Keratinocyte (primary cell): Measurements from ENCODE around the gene ZBTB32. TPM values are rescaled to one million over a fixed set of nuclear protein-coding genes. Genes with fewer than 3 reads are reported as not detected.

Source experiments
- DNase-seq: peaks from one replicate; pipeline ENCODE4 v3.0.0-alpha.2; 2011; ENCODE audit warnings: low read depth, missing footprints, low spot score
- FAIRE-seq: peaks from 2 replicates; lab custom pipeline; 2011; peaks lifted over from hg19 to GRCh38; lab: Jason Lieb, UNC
- H2AFZ ChIP-seq: 2 replicates; pipeline ENCODE4 v1.6.0; 2012; ENCODE audit warnings: low read length, control low read depth, inconsistent platforms; ENCODE audit not compliant: control insufficient read depth
- H3K27ac ChIP-seq: 2 replicates; pipeline ENCODE4 v1.5.1; 2011; ENCODE audit warnings: low read length; ENCODE audit not compliant: control insufficient read depth, insufficient read depth
- H3K27me3 ChIP-seq: 3 replicates; pipeline ENCODE4 v1.6.0; 2011; ENCODE audit warnings: low read length; ENCODE audit not compliant: control insufficient read depth, insufficient read depth; ENCODE audit errors: extremely low read depth
- H3K36me3 ChIP-seq, 2 experiments: 2 replicates in 1 of 2; 3 replicates in 1 of 2; pipeline ENCODE4 v1.5.1; 2011; ENCODE audit warnings: low read length in 2 of 2, mild to moderate bottlenecking in 1 of 2; ENCODE audit not compliant: control insufficient read depth in 2 of 2, insufficient read depth in 2 of 2; ENCODE audit errors: extremely low read depth in 1 of 2
- H3K4me1 ChIP-seq: 3 replicates; pipeline ENCODE4 v1.5.1; 2011; ENCODE audit warnings: low read length; ENCODE audit not compliant: control insufficient read depth, insufficient read depth; ENCODE audit errors: extremely low read depth
- H3K4me2 ChIP-seq: 3 replicates; pipeline ENCODE4 v1.6.0; 2011; ENCODE audit warnings: low read depth, low read length; ENCODE audit not compliant: control insufficient read depth, insufficient read depth; ENCODE audit errors: extremely low read depth
- H3K4me3 ChIP-seq, 3 experiments: fragments of 200-600 bp in 1 of 3; sonication (generic) in 1 of 3; 2 replicates in 2 of 3; 3 replicates in 1 of 3; pipeline ENCODE4 v1.5.1; 2011 to 2016; ENCODE audit warnings: low read length in 3 of 3, mild to moderate bottlenecking in 3 of 3, control low read depth in 2 of 3, inconsistent platforms in 1 of 3, low read depth in 1 of 3, mixed read lengths in 1 of 3, mixed run types in 1 of 3, moderate library complexity in 1 of 3; ENCODE audit not compliant: control insufficient read depth in 2 of 3, insufficient read depth in 2 of 3; ENCODE audit errors: extremely low read depth in 1 of 3
- H3K79me2 ChIP-seq: 2 replicates; pipeline ENCODE4 v1.6.0; 2012; ENCODE audit warnings: low read length; ENCODE audit not compliant: control insufficient read depth, insufficient read depth
- H3K9ac ChIP-seq: 3 replicates; pipeline ENCODE4 v1.6.0; 2011; ENCODE audit warnings: low read length; ENCODE audit not compliant: control insufficient read depth, insufficient read depth; ENCODE audit errors: extremely low read depth
- H3K9me1 ChIP-seq: 3 replicates; pipeline ENCODE4 v1.6.0; 2011; ENCODE audit warnings: low read length; ENCODE audit not compliant: control insufficient read depth, insufficient read depth; ENCODE audit errors: extremely low read depth
- H3K9me3 ChIP-seq: 2 replicates; pipeline ENCODE4 v1.5.1; 2012; ENCODE audit warnings: low read depth, low read length; ENCODE audit not compliant: control insufficient read depth
- H4K20me1 ChIP-seq: 3 replicates; pipeline ENCODE4 v1.6.0; 2011; ENCODE audit warnings: low read length; ENCODE audit not compliant: control insufficient read depth, insufficient read depth; ENCODE audit errors: extremely low read depth
- EZH2 ChIP-seq: IDR thresholded peaks from one replicate; pipeline ENCODE4 v1.6.1; 2012; ENCODE audit warnings: inconsistent platforms, mild to moderate bottlenecking, low read length, moderate library complexity
- dilution Hi-C: fragments of 300-500 bp; cut with MboI; formaldehyde crosslinking; loops from one replicate; pipeline ENCODE4 v1.7.0; 2020; ENCODE audit warnings: low sequenced_read_pairs; ENCODE audit not compliant: extremely low pct_ligation_motif_present
- polyA plus RNA-seq, 5 experiments: library from polyadenylated mRNA; depleted of rRNA in 3 of 5; stranded (reverse) in 3 of 5; stranded (forward) in 1 of 5; unstranded in 1 of 5; fragments of >200 nt; gene quantifications; 1 replicate in 1 of 5; 2 replicates in 3 of 5; 3 replicates in 1 of 5; pipeline versions ENCODE4 v1.2.1 to v1.2.3, GENCODE V29; 2011 to 2012; ENCODE audit warnings: missing spikeins in 2 of 5, low read depth in 1 of 5, low replicate concordance in 1 of 5
- TF ChIP-seq, protein P1 (sequence below), 3 experiments: IDR thresholded peaks in 1 of 3; conservative IDR thresholded peaks in 1 of 3; optimal IDR thresholded peaks in 1 of 3; 2 replicates in 2 of 3; 3 replicates in 1 of 3; pipeline versions ENCODE3 to v1.5.1; 2011; ENCODE audit warnings: low read length in 3 of 3, mild to moderate bottlenecking in 3 of 3, moderate library complexity in 2 of 3, control low read depth in 1 of 3, inconsistent platforms in 1 of 3; ENCODE audit not compliant: insufficient read depth in 2 of 3; ENCODE audit errors: extremely low read depth in 1 of 3

The ZBTB32 gene
- polyA plus RNA-seq, 1 donor (not counting 4 experiments of a cell fraction or from before 2014, with no cell fraction given) = not detected

DNA sequence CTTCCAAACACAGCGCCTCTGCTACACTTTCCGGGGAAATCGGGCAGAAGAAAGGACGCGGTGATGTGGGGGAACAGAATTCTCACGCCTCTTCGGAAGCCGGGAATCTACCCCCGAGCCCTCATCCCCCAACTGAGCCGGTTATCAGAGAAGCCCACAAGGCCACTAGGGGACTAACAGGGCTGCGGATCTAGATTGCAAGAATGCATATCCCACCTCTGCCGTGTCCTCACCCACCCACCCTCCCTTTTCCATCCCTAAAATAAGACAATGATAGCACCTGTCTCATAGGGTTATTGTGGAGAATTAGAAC is 36.8 kb downstream of the ZBTB32 start:
- FAIRE-seq = no peak
- Histone ChIP-seq H3K9ac (peak overlapping the region; percentile 61), H3K4me2 (peak overlapping the region; percentile 98), H3K4me1 (peaks cover 16% of the 10 kb centered on the region), H2AFZ (peak overlapping the region; percentile 95), H4K20me1 (peaks cover 3% of the 10 kb centered on the region), H3K36me3 (peaks cover 24 to 26% of the 10 kb centered on the region in 2 experiments), H3K4me3 (peak overlapping the region; percentile 44 to 84 (median 79)), H3K9me3 (no peaks in the 10 kb centered on the region), H3K9me1 (no peaks in the 10 kb centered on the region), H3K79me2 (peaks cover 9% of the 10 kb centered on the region), H3K27me3 (no peaks in the 10 kb centered on the region), H3K27ac (peak overlapping the region; percentile 8)
- no peak for DNase-seq
- no peak for TF ChIP-seq EZH2
- TF ChIP-seq, protein P1, sequence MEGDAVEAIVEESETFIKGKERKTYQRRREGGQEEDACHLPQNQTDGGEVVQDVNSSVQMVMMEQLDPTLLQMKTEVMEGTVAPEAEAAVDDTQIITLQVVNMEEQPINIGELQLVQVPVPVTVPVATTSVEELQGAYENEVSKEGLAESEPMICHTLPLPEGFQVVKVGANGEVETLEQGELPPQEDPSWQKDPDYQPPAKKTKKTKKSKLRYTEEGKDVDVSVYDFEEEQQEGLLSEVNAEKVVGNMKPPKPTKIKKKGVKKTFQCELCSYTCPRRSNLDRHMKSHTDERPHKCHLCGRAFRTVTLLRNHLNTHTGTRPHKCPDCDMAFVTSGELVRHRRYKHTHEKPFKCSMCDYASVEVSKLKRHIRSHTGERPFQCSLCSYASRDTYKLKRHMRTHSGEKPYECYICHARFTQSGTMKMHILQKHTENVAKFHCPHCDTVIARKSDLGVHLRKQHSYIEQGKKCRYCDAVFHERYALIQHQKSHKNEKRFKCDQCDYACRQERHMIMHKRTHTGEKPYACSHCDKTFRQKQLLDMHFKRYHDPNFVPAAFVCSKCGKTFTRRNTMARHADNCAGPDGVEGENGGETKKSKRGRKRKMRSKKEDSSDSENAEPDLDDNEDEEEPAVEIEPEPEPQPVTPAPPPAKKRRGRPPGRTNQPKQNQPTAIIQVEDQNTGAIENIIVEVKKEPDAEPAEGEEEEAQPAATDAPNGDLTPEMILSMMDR (optimal IDR thresholded peaks at IDR 0.05 in 1 of 3, IDR thresholded peaks at IDR 0.05 in 1 of 3, conservative IDR thresholded peaks at IDR 0.05 in 1 of 3; ENCODE audit: extremely low read depth in 1 of 3, insufficient read depth in 2 of 3, low read length in 3 of 3) = peak in 2 of 3 experiments; percentile 0 to 8
- dilution Hi-C loops = no loop called here

DNA sequence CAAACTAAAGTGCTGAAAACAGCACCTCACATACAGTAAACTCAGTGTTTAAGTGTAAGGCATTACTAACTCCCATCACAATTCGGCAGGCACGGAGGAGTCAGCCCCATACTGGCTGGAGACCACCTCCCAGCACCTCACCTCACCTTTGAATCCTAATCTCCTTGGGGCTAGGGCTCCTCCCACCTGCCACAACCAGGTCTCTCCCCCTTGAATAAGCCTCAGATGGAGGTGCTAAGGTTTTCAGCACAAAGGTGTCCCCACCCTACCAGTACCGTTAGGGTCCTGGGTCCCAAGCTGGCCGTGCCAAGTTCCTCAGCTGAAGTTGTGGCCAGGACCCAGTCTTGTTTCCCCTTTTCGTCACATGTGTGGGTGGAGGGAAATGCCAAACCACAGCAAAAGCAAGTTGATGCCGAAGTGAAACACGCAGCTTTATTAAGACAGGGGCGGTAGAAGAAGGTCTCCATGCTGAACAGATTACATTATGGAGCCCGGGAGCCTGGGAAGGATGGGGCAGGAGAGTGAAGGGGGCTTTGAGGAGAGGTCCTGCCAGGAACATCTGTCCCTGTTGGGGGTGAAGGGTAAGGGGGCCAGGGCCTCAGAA is 37.9 kb downstream of the ZBTB32 start, which contains the start of gene IGFLR1:
Gene IGFLR1, minus strand, starts transcription at position 332 of the 604 bp plus-strand sequence. CDS start 1,272 bp downstream, outside the sequence.
- Histone ChIP-seq H3K79me2 (peaks cover 13% of the 10 kb centered on the region), H3K27me3 (no peaks in the 10 kb centered on the region), H3K9ac (no peak within 1 kb of the TSS), H3K27ac (no peak within 1 kb of the TSS), H3K4me3 (no peak within 1 kb of the TSS), H3K36me3 (peaks cover 17% of the 10 kb centered on the region in 2 experiments), H3K4me1 (peaks cover 23% of the 10 kb centered on the region), H3K9me1 (no peaks in the 10 kb centered on the region), H3K4me2 (no peak within 1 kb of the TSS), H2AFZ (no peak within 1 kb of the TSS), H4K20me1 (no peaks in the 10 kb centered on the region), H3K9me3 (no peaks in the 10 kb centered on the region)
- DNase-seq (no peak), FAIRE-seq (no peak)
- TF ChIP-seq EZH2 = no peak
- TF ChIP-seq, protein P1 (optimal IDR thresholded peaks at IDR 0.05 in 1 of 3, IDR thresholded peaks at IDR 0.05 in 1 of 3, conservative IDR thresholded peaks at IDR 0.05 in 1 of 3; ENCODE audit: extremely low read depth in 1 of 3, insufficient read depth in 2 of 3, low read length in 3 of 3) = no peak
- dilution Hi-C loops = no loop called here
